Measurements from ENCODE around the gene PKP4.

PKP4 gene

GRCh38 chr2:158546412-158547144 lies 89.8 kb downstream of the PKP4 start:
- DNase-seq = no peak

GRCh38 chr2:158553257-158553656 lies 96.5 kb downstream of the PKP4 start:
- no peak for DNase-seq

GRCh38 chr2:158554996-158555395 lies 98.2 kb downstream of the PKP4 start:
- DNase-seq = no peak

GRCh38 chr2:158556124-158556523 lies 99.4 kb downstream of the PKP4 start:
- no peak for DNase-seq

GRCh38 chr2:158557752-158558151 lies 101.0 kb downstream of the PKP4 start:
- no peak for DNase-seq

- no peak for DNase-seq
These were observed 102.5 kb downstream of the PKP4 start for GRCh38 chr2:158559252-158559651.

GRCh38 chr2:158560259-158560658 lies 103.5 kb downstream of the PKP4 start:
- no peak for DNase-seq

GRCh38 chr2:158561054-158561453 lies 104.3 kb downstream of the PKP4 start:
- DNase-seq = no peak

- no peak for DNase-seq
These were observed 110.5 kb downstream of the PKP4 start for GRCh38 chr2:158567208-158567607.

GRCh38 chr2:158569284-158569683 lies 112.5 kb downstream of the PKP4 start:
- no peak for DNase-seq

- no peak for DNase-seq
These were observed 114.1 kb downstream of the PKP4 start for GRCh38 chr2:158570869-158571268.

GRCh38 chr2:158573739-158574138 lies 117.0 kb downstream of the PKP4 start:
- DNase-seq = no peak

- DNase-seq = no peak
These were observed 118.4 kb downstream of the PKP4 start for GRCh38 chr2:158575051-158575635.

GRCh38 chr2:158577141-158577540 lies 120.4 kb downstream of the PKP4 start:
- no peak for DNase-seq

- no peak for DNase-seq
These were observed 122.1 kb downstream of the PKP4 start for GRCh38 chr2:158578703-158579330.

- DNase-seq = no peak
These were observed 123.2 kb downstream of the PKP4 start for GRCh38 chr2:158579928-158580327.

GRCh38 chr2:158580760-158581159 lies 124.0 kb downstream of the PKP4 start:
- no peak for DNase-seq

GRCh38 chr2:158582670-158583069 lies 125.9 kb downstream of the PKP4 start:
- no peak for DNase-seq

GRCh38 chr2:158583923-158584322 lies 127.2 kb downstream of the PKP4 start:
- DNase-seq = no peak

GRCh38 chr2:158586491-158586890 lies 129.7 kb downstream of the PKP4 start:
- no peak for DNase-seq

- DNase-seq = no peak
These were observed 132.6 kb downstream of the PKP4 start for GRCh38 chr2:158589303-158589702.

GRCh38 chr2:158598862-158599517 lies 142.2 kb downstream of the PKP4 start:
- DNase-seq = no peak

GRCh38 chr2:158599609-158600008 lies 142.9 kb downstream of the PKP4 start:
- no peak for DNase-seq
